ENCODE results near the gene CSNK1D. TPM values are rescaled to one million over a fixed set of nuclear protein-coding genes. Genes with fewer than 3 reads are reported as not detected.

Gene CSNK1D
- total and polyA plus RNA-seq, 10 of the 15 experiments (the other 5 are each of a cell fraction or from before 2014, with no cell fraction given): 5.7 to 105 (median 58.1) TPM

- TF ChIP-seq EED (IDR thresholded peaks at IDR 0.05; ENCODE audit: low read depth): no peak
- no peak for TF ChIP-seq RUNX3 (IDR thresholded peaks at IDR 0.05; ENCODE audit: low read length)
- no peak for TF ChIP-seq EGR1 (IDR thresholded peaks at IDR 0.05; ENCODE audit: borderline replicate concordance in 1 of 2, low read depth in 2 of 2, low read length in 2 of 2)
- 0 out of 2 replicates have a peak, but pooled peaks have one; percentile 17 for TF ChIP-seq BACH1 (IDR thresholded peaks at IDR 0.05; ENCODE audit: borderline replicate concordance)
- TF ChIP-seq ZNF207 (IDR thresholded peaks at IDR 0.05; ENCODE audit: borderline replicate concordance): no peak
- peak; percentile 8; the same call in 1 of the 3 replicates for TF ChIP-seq POU2F2 (IDR thresholded peaks at IDR 0.05; ENCODE audit: borderline replicate concordance, low read depth, low read length)
- TF ChIP-seq NR2F1 (conservative IDR thresholded peaks at IDR 0.05): no peak
- TF ChIP-seq MXI1 (IDR thresholded peaks at IDR 0.05; ENCODE audit: low read depth, low read length): no peak
- TF ChIP-seq BRCA1 (IDR thresholded peaks at IDR 0.05; ENCODE audit: low read depth, low read length): no peak
- no peak for TF ChIP-seq NFYB (IDR thresholded peaks at IDR 0.05; ENCODE audit: insufficient read depth, low read depth, low read length)
- peak; percentile 43; the same call in 1 of the 2 replicates for TF ChIP-seq POLR2A (IDR thresholded peaks at IDR 0.05; ENCODE audit: low read depth, low read length)
- TF ChIP-seq PRDM15 (CRISPR knock-in tag; IDR thresholded peaks at IDR 0.05): no peak
- TF ChIP-seq IRF4 (IDR thresholded peaks at IDR 0.05; ENCODE audit: low read depth, low read length): no peak
- TF ChIP-seq LARP7 (IDR thresholded peaks at IDR 0.05): peak; percentile 44; the same call in 1 of the 2 replicates
- TF ChIP-seq HDAC2 (IDR thresholded peaks at IDR 0.05): no peak
- no peak for TF ChIP-seq NR2C2 (IDR thresholded peaks at IDR 0.05; ENCODE audit: borderline replicate concordance, control insufficient read depth, insufficient read length, low read depth)
- no peak for TF ChIP-seq BCLAF1 (IDR thresholded peaks at IDR 0.05)
- no peak for TF ChIP-seq RAD21 (IDR thresholded peaks at IDR 0.05; ENCODE audit: insufficient read depth, low read depth, low read length)
- no peak for TF ChIP-seq RELA (IDR thresholded peaks at IDR 0.05; ENCODE audit: borderline replicate concordance, partially characterized antibody)
- TF ChIP-seq RAD51 (IDR thresholded peaks at IDR 0.05): no peak
Observed at GRCh38 chr17:82241926-82242697, 31.4 kb downstream of the CSNK1D start (continued).

Measured in GM12878 (cell line).